B cell (primary cell): ENCODE results near the gene ZNF222. TPM values are rescaled to one million over a fixed set of nuclear protein-coding genes. Genes with fewer than 3 reads are reported as not detected.
A peak's percentile ranks its signal among the peaks of the same experiment; 100 is the strongest.

Experiments
- ATAC-seq: fragments of 200-7000 bp; cut with Tn5 transposase; one replicate; pipeline ENCODE4 v1.10.0; 2021; ENCODE audit warnings: low read depth, mild to moderate bottlenecking, moderate number of reproducible peaks, moderate library complexity
- CTCF ChIA-PET: fragments of 350-600 bp; sonication (Branson Sonifier 250); formaldehyde crosslinking; loops from one replicate; lab custom pipeline; 2021; ENCODE audit warnings: antibody characterized with exemption, inconsistent platforms; lab: Charles Lee
- POLR2A ChIA-PET: fragments of 350-600 bp; sonication (Branson Sonifier 250); formaldehyde crosslinking; loops from one replicate; lab custom pipeline; 2021; ENCODE audit warnings: antibody characterized with exemption; lab: Charles Lee
- DNase-seq: peaks from one replicate; pipeline ENCODE4 v3.0.0; 2013
- H2AFZ ChIP-seq: 2 replicates; pipeline ENCODE4 v1.6.1; 2012; ENCODE audit warnings: mild to moderate bottlenecking, low read depth, low read length; ENCODE audit not compliant: insufficient read depth, poor library complexity, severe bottlenecking
- H3K27ac ChIP-seq, 2 donors: 1 replicate in 1 of 2; 2 replicates in 1 of 2; pipeline ENCODE4 v1.5.1; 2012 to 2013; ENCODE audit warnings: low read length in 2 of 2, mild to moderate bottlenecking in 2 of 2, moderate library complexity in 1 of 2
- H3K27me3 ChIP-seq, 4 experiments: fragments of 200-600 bp in 1 of 4; sonication (generic) in 1 of 4; replicated peaks in 1 of 4; 1 replicate in 2 of 4; 2 replicates in 2 of 4; pipeline versions ENCODE4 v1.6.1 to v1.7.0; 2013 to 2016; ENCODE audit warnings: low read length in 3 of 4, mild to moderate bottlenecking in 2 of 4, mixed read lengths in 1 of 4, moderate library complexity in 1 of 4; ENCODE audit not compliant: insufficient read depth in 4 of 4, control insufficient read depth in 3 of 4; ENCODE audit errors: control extremely low read depth in 1 of 4
- H3K36me3 ChIP-seq, 2 experiments: replicated peaks in 1 of 2; 1 replicate in 1 of 2; 2 replicates in 1 of 2; pipeline versions ENCODE4 v1.6.1 to v1.7.1; 2013; ENCODE audit warnings: low read length in 1 of 2; ENCODE audit not compliant: insufficient read depth in 2 of 2, control insufficient read depth in 1 of 2; ENCODE audit errors: control extremely low read depth in 1 of 2, extremely low read depth in 1 of 2
- H3K4me1 ChIP-seq, 2 donors: fragments of 200-600 bp in 1 of 2; sonication (generic) in 1 of 2; 1 replicate in 1 of 2; 2 replicates in 1 of 2; pipeline versions ENCODE4 v1.5.1 to v1.6.1; 2013 to 2017; ENCODE audit warnings: low read length in 2 of 2; ENCODE audit not compliant: control insufficient read depth in 2 of 2, insufficient read depth in 2 of 2
- H3K4me2 ChIP-seq: replicated peaks from 2 replicates; pipeline ENCODE3; 2012; ENCODE audit warnings: mild to moderate bottlenecking, low read depth, low read length; ENCODE audit not compliant: poor library complexity, severe bottlenecking
- H3K4me3 ChIP-seq, 5 experiments: fragments of 200-600 bp in 1 of 5; sonication (generic) in 1 of 5; 1 replicate in 3 of 5; 2 replicates in 2 of 5; pipeline versions ENCODE4 v1.5.1 to v1.7.0; 2011 to 2016; ENCODE audit warnings: low read length in 4 of 5, mild to moderate bottlenecking in 4 of 5, low read depth in 2 of 5, control low read depth in 1 of 5, moderate library complexity in 1 of 5; ENCODE audit not compliant: insufficient read depth in 1 of 5; ENCODE audit errors: control extremely low read depth in 1 of 5, extremely low read depth in 1 of 5
- H3K79me2 ChIP-seq: fragments of 200-600 bp; sonication (generic); one replicate; pipeline ENCODE4 v1.6.0; 2016; ENCODE audit warnings: low read length; ENCODE audit not compliant: control insufficient read depth, insufficient read depth
- H3K9ac ChIP-seq: fragments of 200-600 bp; sonication (generic); 2 replicates; pipeline ENCODE4 v1.6.1; 2017; ENCODE audit warnings: mild to moderate bottlenecking, low read length, moderate library complexity
- H3K9me3 ChIP-seq, 3 donors: one replicate each; pipeline versions ENCODE4 v1.6.1 to v1.7.1; 2013; ENCODE audit warnings: low read length in 2 of 3; ENCODE audit not compliant: control insufficient read depth in 2 of 3, insufficient read depth in 1 of 3; ENCODE audit errors: control extremely low read depth in 1 of 3
- H4K20me1 ChIP-seq: 2 replicates; pipeline ENCODE4 v1.6.0; 2012; ENCODE audit warnings: mild to moderate bottlenecking, low read length; ENCODE audit not compliant: insufficient read depth, control insufficient read depth, poor library complexity, severe bottlenecking
- H3K27ac Mint-ChIP-seq: one replicate; pipeline ENCODE4 v1.8.0; 2021; ENCODE audit warnings: mixed read lengths
- H3K27me3 Mint-ChIP-seq: one replicate; pipeline ENCODE4 v1.8.0; 2021; ENCODE audit warnings: mixed read lengths
- H3K4me1 Mint-ChIP-seq: one replicate; pipeline ENCODE4 v1.8.0; 2021; ENCODE audit warnings: mixed read lengths
- H3K4me3 Mint-ChIP-seq: one replicate; pipeline ENCODE4 v1.8.0; 2021; ENCODE audit warnings: mixed read lengths
- H3K9me3 Mint-ChIP-seq: one replicate; pipeline ENCODE4 v1.8.0; 2022; ENCODE audit warnings: mixed read lengths; ENCODE audit not compliant: insufficient read depth
- CTCF ChIP-seq: fragments of 200-600 bp; IDR thresholded peaks from one replicate; pipeline ENCODE4 v1.8.0; 2022; ENCODE audit warnings: antibody characterized with exemption, mild to moderate bottlenecking
- EZH2 ChIP-seq: IDR thresholded peaks from 2 replicates; pipeline ENCODE4 v1.6.1; 2012; ENCODE audit warnings: borderline replicate concordance, low read depth, mild to moderate bottlenecking, moderate library complexity, low read length; ENCODE audit not compliant: insufficient read depth, poor library complexity, severe bottlenecking
- WGBS: methylation state at CpG from one replicate; pipeline ENCODE4 v1.1.5; 2013; ENCODE audit warnings: missing lambda C conversion rate; ENCODE audit not compliant: insufficient coverage; 5-methylcytosine and 5-hydroxymethylcytosine counted together
- intact Hi-C: fragments of 100-400 bp; cut with micrococcal nuclease; formaldehyde crosslinking; loops from one replicate; pipeline ENCODE4 v1.10.0; 2022
- polyA plus RNA-seq: library from polyadenylated mRNA; depleted of rRNA; stranded (reverse); fragments of >200 nt; gene quantifications from 2 replicates; pipeline ENCODE4 v1.2.3, GENCODE V29; 2012
- total RNA-seq, 2 donors: library from RNA; stranded (reverse); fragments of 120-200 nt in 1 of 2; gene quantifications; 1 replicate in 1 of 2; 2 replicates in 1 of 2; pipeline versions ENCODE4 v1.2.3 to v1.2.4, GENCODE V29; 2013 to 2022

Gene ZNF222
- total and polyA plus RNA-seq, 2 donors (not counting 1 experiment from before 2014, with no cell fraction given), result 2.5 to 7.5 TPM

- WGBS, result 10% methylated on average over 15 of the region's 21 CpGs
- peak overlapping the region; percentile 67 for H3K9ac ChIP-seq
- CTCF ChIA-PET, result interaction anchor here (1.3 kb wide), 1 partner anchor 25 kb away, joined by 3 read pairs; the partner anchor contains the start of gene ZNF222
Measured at GRCh38 chr19:44050740-44051649, 25.8 kb downstream of the ZNF222 start.

More at GRCh38 chr19:44050740-44051649, 25.8 kb downstream of the ZNF222 start:
- peak overlapping the region; percentile 97 for H3K4me3 Mint-ChIP-seq
- intact Hi-C loops, result loop anchor here (1.0 to 2.0 kb wide), 2 partner anchors 21 to 44 kb away; partner anchors contain the start of genes ZNF224 and ZNF284
- peak overlapping the region; percentile 79 for H2AFZ ChIP-seq
- H3K27ac ChIP-seq, result peak overlapping the region in 1 of 2 donors; percentile 5
- peaks cover 20% of the 10 kb centered on the region for H3K27me3 Mint-ChIP-seq
- peak overlapping the region; percentile 82 for H3K27ac Mint-ChIP-seq
- TF ChIP-seq EZH2 (no peak), CTCF (no peak)
- H4K20me1 ChIP-seq, result no peaks in the 10 kb centered on the region
- H3K4me3 ChIP-seq, result peak overlapping the region; percentile 62 to 79 (median 73)
- no peaks in the 10 kb centered on the region for H3K79me2 ChIP-seq
- ATAC-seq (peak; percentile 25), DNase-seq (peak; percentile 36)
- H3K9me3 Mint-ChIP-seq, result peaks cover 11% of the 10 kb centered on the region
- H3K4me1 Mint-ChIP-seq, result peaks cover 27% of the 10 kb centered on the region
- peaks cover 0 to 3% (median 0%) of the 10 kb centered on the region in 4 experiments for H3K27me3 ChIP-seq
- POLR2A ChIA-PET, result interaction anchor here (0.7 to 1.0 kb wide), 2 partner anchors 114 to 156 kb away, joined by 3 read pairs; partner anchors contain the start of gene ZNF226
- H3K36me3 ChIP-seq, result no peaks in the 10 kb centered on the region
- H3K9me3 ChIP-seq, result peaks cover 0 to 8% (median 0%) of the 10 kb centered on the region in 3 donors
- peaks cover 13 to 22% of the 10 kb centered on the region in 2 donors for H3K4me1 ChIP-seq
- H3K4me2 ChIP-seq, result peak overlapping the region; percentile 71
